Liver (tissue), 9 donors: ENCODE results near the gene HCN2. TPM values are rescaled to one million over a fixed set of nuclear protein-coding genes. Genes with fewer than 3 reads are reported as not detected.

Experiments
- DNase-seq: peaks from one replicate; pipeline ENCODE4 v3.0.0-alpha.2; 2017; ENCODE audit warnings: low spot score
- H3K27ac ChIP-seq, 2 donors: one replicate each; pipeline ENCODE4 v1.7.0; 2013; ENCODE audit warnings: inconsistent platforms in 2 of 2, low read length in 2 of 2, control low read depth in 1 of 2, low read depth in 1 of 2, mild to moderate bottlenecking in 1 of 2
- H3K27me3 ChIP-seq, 4 donors: one replicate each; pipeline versions ENCODE4 v1.6.1 to v1.7.0; 2013; ENCODE audit warnings: low read length in 3 of 4, inconsistent platforms in 1 of 4, mild to moderate bottlenecking in 1 of 4, moderate library complexity in 1 of 4; ENCODE audit not compliant: control insufficient read depth in 4 of 4, insufficient read depth in 4 of 4
- H3K36me3 ChIP-seq, 4 donors: one replicate each; pipeline versions ENCODE4 v1.6.1 to v1.7.0; 2013; ENCODE audit warnings: low read length in 3 of 4, mild to moderate bottlenecking in 3 of 4, low read depth in 1 of 4, moderate library complexity in 1 of 4; ENCODE audit not compliant: control insufficient read depth in 4 of 4, insufficient read depth in 3 of 4
- H3K4me1 ChIP-seq, 4 donors: one replicate each; pipeline versions ENCODE4 v1.6.1 to v1.7.0; 2013; ENCODE audit warnings: low read length in 3 of 4, mild to moderate bottlenecking in 3 of 4, moderate library complexity in 1 of 4; ENCODE audit not compliant: control insufficient read depth in 4 of 4, insufficient read depth in 4 of 4
- H3K4me3 ChIP-seq, 3 donors: one replicate each; pipeline versions ENCODE4 v1.6.1 to v1.7.0; 2013; ENCODE audit warnings: low read length in 3 of 3, control low read depth in 1 of 3, low read depth in 1 of 3, mild to moderate bottlenecking in 1 of 3
- H3K9ac ChIP-seq, 2 donors: one replicate each; pipeline ENCODE4 v1.7.0; 2013; ENCODE audit warnings: low read length in 2 of 2, mild to moderate bottlenecking in 2 of 2, moderate library complexity in 2 of 2, control low read depth in 1 of 2, low read depth in 1 of 2
- H3K9me3 ChIP-seq, 4 donors: one replicate each; pipeline versions ENCODE4 v1.6.1 to v1.7.0; 2013; ENCODE audit warnings: low read length in 3 of 4; ENCODE audit not compliant: control insufficient read depth in 4 of 4
- ATF3 ChIP-seq: IDR thresholded peaks from 2 replicates; pipeline ENCODE4 v1.6.1; 2016; ENCODE audit warnings: antibody characterized with exemption
- EGR1 ChIP-seq, 2 donors: IDR thresholded peaks; 2 replicates each; pipeline ENCODE4 v1.6.1; 2016 to 2018; ENCODE audit warnings: antibody characterized with exemption in 2 of 2, low read depth in 2 of 2
- HNF4A ChIP-seq, 2 donors: conservative IDR thresholded peaks; 2 replicates each; pipeline ENCODE4 v1.6.1; 2016; ENCODE audit warnings: antibody characterized with exemption in 2 of 2, mild to moderate bottlenecking in 2 of 2
- HNF4G ChIP-seq: IDR thresholded peaks from 2 replicates; pipeline ENCODE4 v1.6.1; 2016; ENCODE audit warnings: antibody characterized with exemption
- NR2F2 ChIP-seq: IDR thresholded peaks from 2 replicates; pipeline ENCODE4 v1.6.1; 2016; ENCODE audit warnings: antibody characterized with exemption
- RAD21 ChIP-seq, 2 donors: IDR thresholded peaks; 2 replicates each; pipeline ENCODE4 v1.6.1; 2016; ENCODE audit warnings: antibody characterized with exemption in 2 of 2, mild to moderate bottlenecking in 2 of 2
- RXRA ChIP-seq, 2 donors: IDR thresholded peaks; 2 replicates each; pipeline ENCODE4 v1.6.1; 2017 to 2018; ENCODE audit warnings: antibody characterized with exemption in 2 of 2, mild to moderate bottlenecking in 1 of 2
- SP1 ChIP-seq: IDR thresholded peaks from 2 replicates; pipeline ENCODE4 v1.6.1; 2018; ENCODE audit warnings: antibody characterized with exemption, mild to moderate bottlenecking
- YY1 ChIP-seq: IDR thresholded peaks from 2 replicates; pipeline ENCODE4 v1.6.1; 2016; ENCODE audit warnings: antibody characterized with exemption, mild to moderate bottlenecking
- ZBTB33 ChIP-seq: IDR thresholded peaks from 2 replicates; pipeline ENCODE4 v1.6.1; 2016; ENCODE audit warnings: antibody characterized with exemption
- WGBS: extraction: QIAGEN DNeasy Blood & Tissue Kit; methylation state at CpG from one replicate; pipeline ENCODE4 v1.1.7; 2013; 5-methylcytosine and 5-hydroxymethylcytosine counted together
- polyA plus RNA-seq, 2 donors: library from polyadenylated mRNA; stranded (reverse) in 1 of 2; unstranded in 1 of 2; fragments of 200-250 nt in 1 of 2; fragments of >200 nt in 1 of 2; fragmentation: Nextera tagmentation in 1 of 2; extraction: Ambion mirVana in 1 of 2; gene quantifications; one replicate each; pipeline versions ENCODE4 v1.2.1 to v1.2.3, GENCODE V29; 2013 to 2015
- total RNA-seq, 2 donors: library from RNA; depleted of rRNA; stranded (reverse); fragments of >200 nt; gene quantifications; one replicate each; pipeline ENCODE4 v1.2.3, GENCODE V29; 2014
- TF ChIP-seq, protein P1 (sequence below): fragments of 150-350 bp; IDR thresholded peaks from 2 replicates; pipeline ENCODE4 v1.5.1; 2017; ENCODE audit warnings: improper control_type of control experiment, low read depth, low read length; ENCODE audit not compliant: missing input control
- TF ChIP-seq, protein P2 (sequence below): IDR thresholded peaks from 2 replicates; pipeline ENCODE4 v1.6.1; 2016; ENCODE audit warnings: antibody characterized with exemption
- donor health status: healthy.
- donor health status: healthy.
- donor health status: healthy.
- donor health status: healthy.
- donor health status: healthy.

HCN2 gene
- total and polyA plus RNA-seq, 4 donors: 0.05 to 0.17 (median 0.13) TPM; not detected in 1

DNA sequence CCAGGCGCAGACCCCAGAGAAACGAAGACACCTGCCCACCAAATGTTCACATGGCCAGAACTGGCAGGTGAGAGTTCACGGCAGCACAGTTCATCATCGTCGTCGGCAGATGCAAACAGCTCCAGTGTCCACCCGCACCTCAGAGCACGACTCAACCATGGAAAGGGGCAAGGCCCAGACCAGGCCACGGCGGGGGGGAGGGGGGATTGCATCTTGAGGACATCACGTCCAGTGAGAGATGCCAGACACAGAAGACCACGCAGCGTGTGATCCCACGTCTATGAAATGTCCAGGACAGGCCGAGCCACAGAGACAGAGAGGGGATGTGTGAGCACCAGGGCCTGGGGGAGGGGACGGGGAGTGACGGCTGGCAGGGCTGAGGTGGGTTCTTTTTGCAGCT lies 66.0 kb downstream of the HCN2 start (continued):
- TF ChIP-seq, protein P1, sequence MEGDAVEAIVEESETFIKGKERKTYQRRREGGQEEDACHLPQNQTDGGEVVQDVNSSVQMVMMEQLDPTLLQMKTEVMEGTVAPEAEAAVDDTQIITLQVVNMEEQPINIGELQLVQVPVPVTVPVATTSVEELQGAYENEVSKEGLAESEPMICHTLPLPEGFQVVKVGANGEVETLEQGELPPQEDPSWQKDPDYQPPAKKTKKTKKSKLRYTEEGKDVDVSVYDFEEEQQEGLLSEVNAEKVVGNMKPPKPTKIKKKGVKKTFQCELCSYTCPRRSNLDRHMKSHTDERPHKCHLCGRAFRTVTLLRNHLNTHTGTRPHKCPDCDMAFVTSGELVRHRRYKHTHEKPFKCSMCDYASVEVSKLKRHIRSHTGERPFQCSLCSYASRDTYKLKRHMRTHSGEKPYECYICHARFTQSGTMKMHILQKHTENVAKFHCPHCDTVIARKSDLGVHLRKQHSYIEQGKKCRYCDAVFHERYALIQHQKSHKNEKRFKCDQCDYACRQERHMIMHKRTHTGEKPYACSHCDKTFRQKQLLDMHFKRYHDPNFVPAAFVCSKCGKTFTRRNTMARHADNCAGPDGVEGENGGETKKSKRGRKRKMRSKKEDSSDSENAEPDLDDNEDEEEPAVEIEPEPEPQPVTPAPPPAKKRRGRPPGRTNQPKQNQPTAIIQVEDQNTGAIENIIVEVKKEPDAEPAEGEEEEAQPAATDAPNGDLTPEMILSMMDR: no peak
- TF ChIP-seq NR2F2 (no peak), ZBTB33 (no peak), SP1 (no peak)

DNA sequence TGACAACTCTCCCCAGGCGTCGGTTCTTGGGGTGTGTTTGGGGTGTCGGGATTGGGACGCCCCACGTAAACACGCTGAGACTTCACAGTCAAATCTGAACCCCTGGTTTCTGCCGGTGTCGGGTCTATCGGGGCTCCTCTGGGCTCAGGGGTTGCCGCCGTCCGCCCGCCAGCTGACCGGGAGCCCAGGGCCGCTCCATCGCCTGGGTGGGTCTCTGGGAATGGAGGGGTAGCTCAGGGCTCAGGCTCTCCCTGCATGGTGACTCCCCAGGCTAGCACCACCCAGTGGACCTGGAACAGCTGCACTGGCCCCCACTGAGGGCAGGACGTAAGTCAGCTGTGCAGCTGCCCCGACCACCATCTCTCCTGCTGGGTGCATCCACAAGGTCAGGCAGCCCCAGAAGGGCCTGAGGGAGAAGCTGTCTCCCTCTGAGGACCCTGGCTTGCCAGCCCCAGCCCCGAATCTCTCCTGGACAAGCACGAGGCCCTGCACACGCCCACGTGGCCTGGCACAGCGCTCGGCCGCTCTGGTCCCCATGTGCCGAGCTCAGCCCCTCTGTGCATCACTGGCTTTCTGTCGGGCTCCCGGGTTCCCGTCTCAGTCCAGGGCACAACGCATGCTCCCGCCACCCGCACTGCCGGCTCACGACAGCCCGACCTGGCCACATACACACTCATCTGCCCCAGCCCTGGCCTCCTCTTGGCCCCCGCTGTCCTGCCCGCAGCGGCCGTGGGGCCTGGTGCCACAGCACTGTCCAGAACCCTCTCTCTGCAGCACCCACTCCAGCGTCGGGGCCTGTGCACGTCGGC lies 67.3 kb downstream of the HCN2 start:
- Histone ChIP-seq H3K4me3 (no peak overlapping the region), H3K36me3 (peaks cover 0 to 18% (median 2%) of the 10 kb centered on the region in 4 donors), H3K4me1 (peaks cover 28 to 54% (median 42%) of the 10 kb centered on the region in 4 donors), H3K9ac (no peak overlapping the region), H3K9me3 (no peaks in the 10 kb centered on the region), H3K27me3 (no peaks in the 10 kb centered on the region), H3K27ac (peak overlapping the region in 1 of 2 donors; percentile 16)
- TF ChIP-seq, protein P1: no peak
- TF ChIP-seq, protein P2, sequence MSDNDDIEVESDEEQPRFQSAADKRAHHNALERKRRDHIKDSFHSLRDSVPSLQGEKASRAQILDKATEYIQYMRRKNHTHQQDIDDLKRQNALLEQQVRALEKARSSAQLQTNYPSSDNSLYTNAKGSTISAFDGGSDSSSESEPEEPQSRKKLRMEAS: no peak
- no peak for TF ChIP-seq ATF3
- TF ChIP-seq EGR1 (IDR thresholded peaks at IDR 0.05; ENCODE audit: low read depth in 2 of 2): no peak
- TF ChIP-seq RAD21 (IDR thresholded peaks at IDR 0.05): no peak
- 69% methylated on average over 43 of the region's 43 CpGs for WGBS
- DNase-seq: no peak

DNA sequence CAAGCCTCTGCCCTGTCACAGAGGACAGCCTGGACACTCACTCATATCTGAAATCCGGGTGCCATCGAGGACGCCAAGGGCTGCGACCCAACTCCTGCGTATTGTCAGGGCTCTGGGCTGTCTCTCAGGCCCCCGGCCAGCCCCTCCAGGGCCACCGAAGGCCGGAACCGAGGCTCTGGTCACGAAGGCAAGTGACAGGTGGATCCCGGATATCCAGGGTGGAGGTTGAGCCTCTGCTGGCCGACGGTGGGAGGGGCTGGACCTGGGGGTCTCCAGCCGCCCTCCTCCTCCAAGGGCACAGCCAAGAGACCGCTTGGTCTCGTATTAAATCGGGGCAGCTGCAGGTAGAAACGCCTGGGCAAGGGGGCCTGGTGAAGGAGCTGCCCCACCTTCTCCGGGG lies 67.9 kb downstream of the HCN2 start:
- Histone ChIP-seq H3K36me3 (peaks cover 0 to 12% (median 1%) of the 10 kb centered on the region in 4 donors), H3K9ac (peak overlapping the region in 1 of 2 donors; percentile 25), H3K4me3 (no peak overlapping the region), H3K27ac (peak overlapping the region in 1 of 2 donors; percentile 16), H3K27me3 (no peaks in the 10 kb centered on the region), H3K4me1 (peaks cover 28 to 54% (median 42%) of the 10 kb centered on the region in 4 donors), H3K9me3 (no peaks in the 10 kb centered on the region)
- DNase-seq: no peak
- WGBS: 48% methylated on average over 19 of the region's 19 CpGs
- TF ChIP-seq HNF4A (conservative IDR thresholded peaks at IDR 0.05) (peak in 1 of 2 donors; percentile 37), HNF4G (no peak), SP1 (peak; percentile 44), YY1 (no peak), RAD21 (IDR thresholded peaks at IDR 0.05) (no peak), RXRA (IDR thresholded peaks at IDR 0.05) (peak in 1 of 2 donors; percentile 8), NR2F2 (no peak)
